H1 (cell line): ENCODE data around the gene GPR162. TPM values are rescaled to one million over a fixed set of nuclear protein-coding genes. Genes with fewer than 3 reads are reported as not detected.

Experiments used
- CTCF ChIA-PET: fragments of 300-600 bp; sonication (Branson Sonifier 250); formaldehyde crosslinking; loops from one replicate; lab custom pipeline; 2021; ENCODE audit not compliant: partially characterized antibody; lab: Charles Lee
- POLR2A ChIA-PET: fragments of 300-600 bp; sonication (Branson Sonifier 250); formaldehyde crosslinking; loops from one replicate; lab custom pipeline; 2021; ENCODE audit warnings: inconsistent platforms; ENCODE audit not compliant: partially characterized antibody; lab: Charles Lee
- DNase-seq, 2 experiments: peaks; one replicate each; pipeline versions ENCODE4 v3.0.0 to v3.0.0-alpha.2; 2010 to 2022; ENCODE audit warnings: low spot score in 2 of 2, low read depth in 1 of 2, mixed read lengths in 1 of 2
- FAIRE-seq: peaks from 2 replicates; lab custom pipeline; 2011; peaks lifted over from hg19 to GRCh38; lab: Jason Lieb, UNC
- H2AFZ ChIP-seq: 2 replicates; pipeline ENCODE4 v1.8.1; 2012; ENCODE audit warnings: low read length, inconsistent platforms
- H2AK5ac ChIP-seq: 2 replicates; pipeline ENCODE4 v1.6.1; 2013; ENCODE audit warnings: low read depth, low read length
- H2BK120ac ChIP-seq: replicated peaks from 2 replicates; pipeline ENCODE3; 2013; ENCODE audit warnings: low read depth, low read length, inconsistent platforms
- H2BK12ac ChIP-seq: 2 replicates; pipeline ENCODE4 v1.6.1; 2013; ENCODE audit warnings: low read depth, low read length
- H2BK15ac ChIP-seq: 2 replicates; pipeline ENCODE4 v1.6.1; 2013; ENCODE audit warnings: low read length
- H2BK20ac ChIP-seq: 2 replicates; pipeline ENCODE4 v1.6.1; 2013; ENCODE audit warnings: low read length
- H2BK5ac ChIP-seq: 2 replicates; pipeline ENCODE4 v1.6.1; 2013; ENCODE audit warnings: low read depth, low read length
- H3K14ac ChIP-seq: 2 replicates; pipeline ENCODE4 v1.6.1; 2013; ENCODE audit warnings: inconsistent platforms; ENCODE audit not compliant: insufficient read length
- H3K18ac ChIP-seq: 2 replicates; pipeline ENCODE4 v1.6.1; 2013; ENCODE audit warnings: low read length; ENCODE audit errors: extremely low read depth
- H3K23ac ChIP-seq: 2 replicates; pipeline ENCODE4 v1.6.1; 2013; ENCODE audit warnings: inconsistent platforms; ENCODE audit not compliant: insufficient read length
- H3K23me2 ChIP-seq: 2 replicates; pipeline ENCODE4 v1.6.1; 2013; ENCODE audit warnings: low read depth, low read length
- H3K27ac ChIP-seq: 2 replicates; pipeline ENCODE4 v1.6.1; 2011; ENCODE audit warnings: low read depth, low read length, inconsistent platforms
- H3K27me3 ChIP-seq, 4 experiments: replicated peaks in 1 of 4; 1 replicate in 1 of 4; 2 replicates in 3 of 4; pipeline versions ENCODE4 v1.6.1 to v1.8.1; 2011 to 2013; ENCODE audit warnings: low read length in 3 of 4, mild to moderate bottlenecking in 3 of 4, inconsistent platforms in 2 of 4, mixed read lengths in 2 of 4, moderate library complexity in 1 of 4; ENCODE audit not compliant: control insufficient read depth in 3 of 4, insufficient read depth in 3 of 4; ENCODE audit errors: extremely low read depth in 1 of 4
- H3K36me3 ChIP-seq, 4 experiments: 2 replicates each; pipeline versions ENCODE4 v1.6.1 to v1.8.1; 2011 to 2013; ENCODE audit warnings: mild to moderate bottlenecking in 4 of 4, low read length in 3 of 4, moderate library complexity in 2 of 4, control low read depth in 1 of 4, inconsistent platforms in 1 of 4; ENCODE audit not compliant: insufficient read depth in 4 of 4, control insufficient read depth in 2 of 4
- H3K4ac ChIP-seq: replicated peaks from 2 replicates; pipeline ENCODE3; 2013; ENCODE audit warnings: low read length, low read depth, mixed read lengths, inconsistent platforms; ENCODE audit not compliant: insufficient read length
- H3K4me1 ChIP-seq, 4 experiments: replicated peaks in 1 of 4; 1 replicate in 1 of 4; 2 replicates in 3 of 4; pipeline versions ENCODE4 v1.6.1 to v1.8.1; 2011 to 2013; ENCODE audit warnings: low read length in 3 of 4, inconsistent platforms in 2 of 4, mixed read lengths in 1 of 4; ENCODE audit not compliant: insufficient read depth in 4 of 4, control insufficient read depth in 3 of 4
- H3K4me2 ChIP-seq, 2 experiments: 2 replicates each; pipeline versions ENCODE4 v1.6.1 to v1.8.1; 2011 to 2013; ENCODE audit warnings: low read depth in 2 of 2, low read length in 2 of 2, control low read depth in 1 of 2, inconsistent platforms in 1 of 2, mild to moderate bottlenecking in 1 of 2; ENCODE audit not compliant: insufficient read depth in 1 of 2
- H3K4me3 ChIP-seq, 4 experiments: fragments of 200-600, 300-600 bp in 1 of 4; sonication (generic), shearing (Covaris generic), sonication (Bioruptor Twin) in 1 of 4; 2 replicates each; pipeline versions ENCODE4 v1.5.1 to v1.8.1; 2011 to 2016; ENCODE audit warnings: low read length in 4 of 4, low read depth in 3 of 4, control low read depth in 2 of 4, inconsistent platforms in 2 of 4, mild to moderate bottlenecking in 2 of 4, mixed read lengths in 1 of 4, moderate library complexity in 1 of 4; ENCODE audit not compliant: insufficient read depth in 2 of 4; ENCODE audit errors: extremely low read depth in 1 of 4
- H3K56ac ChIP-seq: replicated peaks from 2 replicates; pipeline ENCODE3; 2013; ENCODE audit warnings: low read depth, mild to moderate bottlenecking, mixed read lengths, low read length, inconsistent platforms; ENCODE audit not compliant: insufficient read length
- H3K79me1 ChIP-seq: 2 replicates; pipeline ENCODE4 v1.6.1; 2013; ENCODE audit warnings: low read depth, low read length, control low read depth
- H3K79me2 ChIP-seq, 2 experiments: 2 replicates each; pipeline versions ENCODE4 v1.6.1 to v1.8.1; 2012 to 2013; ENCODE audit warnings: low read length in 2 of 2, mild to moderate bottlenecking in 2 of 2, inconsistent platforms in 1 of 2; ENCODE audit not compliant: insufficient read depth in 2 of 2, control insufficient read depth in 1 of 2
- H3K9ac ChIP-seq, 4 experiments: replicated peaks in 1 of 4; 1 replicate in 1 of 4; 2 replicates in 3 of 4; pipeline versions ENCODE4 v1.6.1 to v1.8.1; 2011 to 2013; ENCODE audit warnings: low read depth in 3 of 4, low read length in 3 of 4, control low read depth in 2 of 4, mild to moderate bottlenecking in 2 of 4, moderate library complexity in 2 of 4, inconsistent platforms in 1 of 4; ENCODE audit errors: extremely low read depth in 1 of 4
- H3K9me3 ChIP-seq, 2 experiments: 2 replicates each; pipeline versions ENCODE4 v1.6.1 to v1.8.1; 2012 to 2013; ENCODE audit warnings: mild to moderate bottlenecking in 2 of 2, moderate library complexity in 2 of 2, control low read depth in 1 of 2, inconsistent platforms in 1 of 2, low read depth in 1 of 2, low read length in 1 of 2, mixed read lengths in 1 of 2; ENCODE audit not compliant: insufficient read depth in 2 of 2
- H4K20me1 ChIP-seq, 2 experiments: replicated peaks in 1 of 2; 2 replicates each; pipeline versions ENCODE3 to v1.8.1; 2011 to 2013; ENCODE audit warnings: inconsistent platforms in 2 of 2, low read length in 2 of 2, mild to moderate bottlenecking in 1 of 2; ENCODE audit not compliant: insufficient read depth in 2 of 2, control insufficient read depth in 1 of 2
- H4K5ac ChIP-seq: 2 replicates; pipeline ENCODE4 v1.6.1; 2013; ENCODE audit warnings: low read length, low read depth, mixed read lengths, inconsistent platforms; ENCODE audit not compliant: insufficient read length
- H4K8ac ChIP-seq: 2 replicates; pipeline ENCODE4 v1.8.0; 2013; ENCODE audit warnings: mild to moderate bottlenecking, moderate library complexity, low read length, inconsistent platforms; ENCODE audit not compliant: insufficient read depth; ENCODE audit errors: extremely low read depth
- H4K91ac ChIP-seq: replicated peaks from 2 replicates; pipeline ENCODE3; 2013; ENCODE audit warnings: low read length, mixed read lengths, inconsistent platforms; ENCODE audit not compliant: insufficient read length
- CEBPB ChIP-seq: IDR thresholded peaks from 2 replicates; pipeline ENCODE4 v1.6.1; 2012; ENCODE audit warnings: low read depth, low read length
- CHD1 ChIP-seq: IDR thresholded peaks from 2 replicates; pipeline ENCODE4 v1.6.1; 2012; ENCODE audit warnings: low read depth, low read length, improper control_type of control experiment
- CHD2 ChIP-seq: IDR thresholded peaks from 2 replicates; pipeline ENCODE4 v1.6.1; 2012; ENCODE audit warnings: low read length, improper control_type of control experiment
- EZH2 ChIP-seq: fragments of 200-600 bp; sonication (generic); IDR thresholded peaks from 2 replicates; pipeline ENCODE4 v1.7.1; 2012; ENCODE audit warnings: low read depth, mild to moderate bottlenecking, moderate library complexity, low read length, inconsistent platforms; ENCODE audit not compliant: severe bottlenecking
- POLR2AphosphoS5 ChIP-seq: IDR thresholded peaks from 2 replicates; pipeline ENCODE4 v1.6.1; 2011; ENCODE audit warnings: low read depth, low read length
- RNF2 ChIP-seq: fragments of 200-900, 300-1000 bp; sonication (generic); IDR thresholded peaks from 2 replicates; pipeline ENCODE4 v1.7.1; 2016; ENCODE audit warnings: borderline replicate concordance, low read depth, mild to moderate bottlenecking, antibody characterized with exemption, low read length; ENCODE audit not compliant: poor library complexity, severe bottlenecking; ENCODE audit errors: missing control alignments
- SIN3A ChIP-seq, 2 experiments: IDR thresholded peaks in 1 of 2; conservative IDR thresholded peaks in 1 of 2; 2 replicates each; pipeline ENCODE4 v1.6.1; 2011 to 2012; ENCODE audit warnings: low read length in 2 of 2, improper control_type of control experiment in 1 of 2, low read depth in 1 of 2, mild to moderate bottlenecking in 1 of 2
- SIX5 ChIP-seq: IDR thresholded peaks from 2 replicates; pipeline ENCODE4 v1.6.1; 2011; ENCODE audit warnings: mild to moderate bottlenecking, low read depth, low read length
- TCF12 ChIP-seq: IDR thresholded peaks from 2 replicates; pipeline ENCODE4 v1.6.1; 2011; ENCODE audit warnings: low read depth, mild to moderate bottlenecking, low read length
- WGBS, 2 experiments: shearing (Covaris generic) in 1 of 2; methylation state at CpG; one replicate each; pipeline versions ENCODE4 v1.1.6 to v1.1.7; 2013 to 2015; ENCODE audit warnings: low lambda C conversion rate in 2 of 2, mixed read lengths in 2 of 2, inconsistent platforms in 1 of 2, low coverage in 1 of 2, missing lambda C conversion rate in 1 of 2; ENCODE audit not compliant: insufficient replicate concordance in 2 of 2, insufficient coverage in 1 of 2, insufficient read length in 1 of 2; ENCODE audit errors: extremely low coverage in 1 of 2, missing lambda C conversion rate in 1 of 2; 5-methylcytosine and 5-hydroxymethylcytosine counted together
- polyA plus RNA-seq, 7 experiments: library from polyadenylated mRNA; depleted of rRNA in 3 of 7; stranded (reverse) in 5 of 7; unstranded in 2 of 7; fragments of >200 nt in 5 of 7; fragments of 200-250 nt in 2 of 7; gene quantifications; 1 replicate in 5 of 7; 2 replicates in 1 of 7; 4 replicates in 1 of 7; pipeline versions ENCODE4 v1.2.1 to v1.2.3, GENCODE V29; 2011 to 2013; ENCODE audit warnings: missing spikeins in 2 of 7, mixed read lengths in 2 of 7
- total RNA-seq: library from RNA; stranded (reverse); fragmentation: NEBNext Ultra II Directional; extraction: Animal tissue kit (Norgen Biotek cat#: 25700); gene quantifications from 2 replicates; pipeline ENCODE4 v1.2.1, GENCODE V29; 2021
- TF ChIP-seq, protein P1 (sequence below): IDR thresholded peaks from 2 replicates; pipeline ENCODE4 v1.6.1; 2012; ENCODE audit warnings: inconsistent platforms

The GPR162 gene
- total and polyA plus RNA-seq, 2 of the 8 experiments (the other 6 are each of a cell fraction or from before 2014, with no cell fraction given), result 7.3 to 8.8 TPM

GRCh38 chr12:6861391-6861790 lies 39.8 kb downstream of the GPR162 start:
- Histone ChIP-seq H3K79me1 (no peaks in the 10 kb centered on the region; the same call in 1 of the 2 replicates), H3K9ac (no peak overlapping the region), H2BK120ac (no peak overlapping the region), H3K4ac (no peak overlapping the region), H3K23me2 (no peaks in the 10 kb centered on the region), H3K27ac (no peak overlapping the region), H3K27me3 (no peaks in the 10 kb centered on the region), H3K4me2 (no peak overlapping the region), H3K23ac (no peak overlapping the region), H3K4me3 (no peak overlapping the region), H3K14ac (no peak overlapping the region), H4K20me1 (peaks cover 0 to 2% of the 10 kb centered on the region in 2 experiments), H4K5ac (no peak overlapping the region), H2AK5ac (no peak overlapping the region), H2AFZ (no peak overlapping the region), H2BK5ac (no peak overlapping the region), H3K36me3 (peaks cover 28 to 74% (median 66%) of the 10 kb centered on the region in 4 experiments), H3K18ac (no peak overlapping the region), H3K79me2 (no peaks in the 10 kb centered on the region), H2BK15ac (no peak overlapping the region), H4K8ac (no peak overlapping the region), H3K9me3 (no peaks in the 10 kb centered on the region), H3K56ac (no peak overlapping the region), H4K91ac (no peak overlapping the region), H2BK20ac (no peak overlapping the region), H2BK12ac (no peak overlapping the region), H3K4me1 (peaks cover 2 to 10% (median 6%) of the 10 kb centered on the region in 4 experiments; a peak in 6 of 7 replicates)
- CTCF ChIA-PET, result interaction anchor here (0.5 to 4.5 kb wide), 8 partner anchors 10 to 108 kb away, joined by 3 to 27 read pairs (median 4); partner anchors contain the start of genes GNB3, MLF2 and SPSB2
- whole genome bisulfite sequencing, 2 experiments, result 87% methylated on average over 9 of the region's 9 CpGs; no CpG with 5 or more reads in 1 of the 2 experiments
- TF ChIP-seq POLR2AphosphoS5 (no peak), EZH2 (no peak), RNF2 (no peak), CEBPB (no peak), CHD1 (no peak), CHD2 (no peak), TCF12 (no peak), SIX5 (no peak), SIN3A (conservative IDR thresholded peaks at IDR 0.05 in 1 of 2, IDR thresholded peaks at IDR 0.05 in 1 of 2; ENCODE audit: low read depth in 1 of 2, low read length in 2 of 2) (no peak)
- TF ChIP-seq, protein P1, sequence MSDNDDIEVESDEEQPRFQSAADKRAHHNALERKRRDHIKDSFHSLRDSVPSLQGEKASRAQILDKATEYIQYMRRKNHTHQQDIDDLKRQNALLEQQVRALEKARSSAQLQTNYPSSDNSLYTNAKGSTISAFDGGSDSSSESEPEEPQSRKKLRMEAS, result no peak
- DNase-seq (no peak), FAIRE-seq (no peak)
- POLR2A ChIA-PET, result interaction anchor here (0.7 to 18.9 kb wide), 4 partner anchors 7 to 82 kb away, joined by 3 to 588 read pairs (median 14); partner anchors contain the start of genes C12orf57, CDCA3, GNB3 and RNU7-1
